SU-DHL-6 (cell line): ENCODE results near the gene ZNF292.

Experiments
- EZH2phosphoT487 ChIP-seq: fragments of 200-600 bp; sonication (generic), shearing (Covaris generic); conservative IDR thresholded peaks from 2 replicates; pipeline ENCODE4 v1.6.1; 2018; ENCODE audit warnings: mild to moderate bottlenecking, antibody characterized with exemption, low read length, moderate library complexity, mixed read lengths
- TF ChIP-seq, protein P1 (sequence below): fragments of 200-600 bp; sonication (generic); IDR thresholded peaks from one replicate; pipeline ENCODE4 v1.5.1; 2017; ENCODE audit warnings: antibody characterized with exemption, mild to moderate bottlenecking, low read length, moderate library complexity; ENCODE audit not compliant: insufficient read depth, poor library complexity, severe bottlenecking

DNA sequence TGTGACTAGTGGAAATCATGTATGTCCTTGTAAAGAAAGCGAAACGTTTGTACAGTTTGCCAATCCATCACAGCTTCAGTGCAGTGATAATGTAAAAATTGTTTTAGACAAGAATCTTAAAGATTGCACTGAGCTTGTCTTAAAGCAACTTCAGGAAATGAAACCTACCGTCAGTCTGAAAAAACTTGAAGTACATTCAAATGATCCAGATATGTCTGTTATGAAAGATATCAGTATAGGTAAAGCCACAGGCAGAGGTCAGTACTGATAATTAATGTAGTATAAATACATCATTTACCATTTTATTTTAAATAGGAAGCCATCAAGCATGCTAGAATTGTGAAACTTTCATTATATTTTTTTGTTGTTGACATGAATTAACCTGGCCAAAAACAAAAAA, 106.2 kb downstream of the ZNF292 start:
- TF ChIP-seq, protein P1, sequence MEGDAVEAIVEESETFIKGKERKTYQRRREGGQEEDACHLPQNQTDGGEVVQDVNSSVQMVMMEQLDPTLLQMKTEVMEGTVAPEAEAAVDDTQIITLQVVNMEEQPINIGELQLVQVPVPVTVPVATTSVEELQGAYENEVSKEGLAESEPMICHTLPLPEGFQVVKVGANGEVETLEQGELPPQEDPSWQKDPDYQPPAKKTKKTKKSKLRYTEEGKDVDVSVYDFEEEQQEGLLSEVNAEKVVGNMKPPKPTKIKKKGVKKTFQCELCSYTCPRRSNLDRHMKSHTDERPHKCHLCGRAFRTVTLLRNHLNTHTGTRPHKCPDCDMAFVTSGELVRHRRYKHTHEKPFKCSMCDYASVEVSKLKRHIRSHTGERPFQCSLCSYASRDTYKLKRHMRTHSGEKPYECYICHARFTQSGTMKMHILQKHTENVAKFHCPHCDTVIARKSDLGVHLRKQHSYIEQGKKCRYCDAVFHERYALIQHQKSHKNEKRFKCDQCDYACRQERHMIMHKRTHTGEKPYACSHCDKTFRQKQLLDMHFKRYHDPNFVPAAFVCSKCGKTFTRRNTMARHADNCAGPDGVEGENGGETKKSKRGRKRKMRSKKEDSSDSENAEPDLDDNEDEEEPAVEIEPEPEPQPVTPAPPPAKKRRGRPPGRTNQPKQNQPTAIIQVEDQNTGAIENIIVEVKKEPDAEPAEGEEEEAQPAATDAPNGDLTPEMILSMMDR, result no peak
- no peak for TF ChIP-seq EZH2phosphoT487
